Right kidney (tissue), 1 donor: ENCODE results near the gene F3.

Source experiments
- DNase-seq: peaks from one replicate; pipeline ENCODE4 v3.0.0-alpha.2; 2016

The F3 gene

DNA sequence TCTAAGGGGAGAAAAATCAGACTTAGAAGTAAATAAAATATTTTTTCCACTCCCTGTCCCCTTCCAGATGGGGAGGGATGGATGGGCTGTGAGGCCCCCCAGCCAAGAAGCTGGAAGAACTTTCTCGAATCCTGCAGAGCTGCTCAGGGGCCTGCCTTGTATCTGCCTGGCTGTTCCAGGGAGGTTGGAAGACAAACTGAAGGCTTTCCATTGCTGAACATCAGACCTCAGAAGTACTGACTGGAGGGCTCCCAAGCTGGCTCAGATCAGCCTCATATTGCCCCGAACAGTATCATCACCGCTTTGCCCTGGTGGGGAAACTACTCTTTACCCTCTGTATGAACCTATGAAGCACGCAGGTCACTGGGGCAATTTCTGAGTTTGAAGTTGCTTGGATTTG is 12.4 kb upstream of the F3 start:
- DNase-seq = no peak

GRCh38 chr1:94553323-94553730 is 11.8 kb upstream of the F3 start:
- DNase-seq = no peak

DNA sequence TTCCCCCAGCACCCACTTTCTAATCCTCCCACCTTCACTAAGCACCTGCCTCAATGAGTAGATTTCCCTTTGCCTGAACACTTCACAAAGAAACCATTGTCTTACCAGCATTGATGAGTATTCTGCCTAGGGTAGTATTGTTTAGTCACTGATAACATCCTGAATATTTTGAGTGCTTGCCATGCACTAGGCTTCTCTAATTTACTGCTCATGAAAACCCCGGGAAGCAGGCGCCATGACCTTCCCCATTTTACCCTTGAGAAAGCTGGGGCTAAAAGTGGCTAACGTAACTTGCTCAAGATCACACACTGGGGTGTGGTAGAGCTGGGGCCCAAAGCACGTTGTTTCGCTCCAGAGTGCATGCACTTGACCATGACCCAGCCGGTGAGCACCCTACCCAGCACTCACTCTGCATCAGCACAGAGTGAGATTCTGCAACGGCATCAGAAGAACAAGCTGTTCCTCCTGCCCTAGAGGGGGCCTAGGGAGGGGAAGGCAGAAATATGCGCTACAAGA is 10.6 kb upstream of the F3 start:
- DNase-seq = no peak

- no peak for DNase-seq
Measured at GRCh38 chr1:94551449-94551848, 9.9 kb upstream of the F3 start.

GRCh38 chr1:94550800-94551241 is 9.3 kb upstream of the F3 start:
- DNase-seq = no peak

DNA sequence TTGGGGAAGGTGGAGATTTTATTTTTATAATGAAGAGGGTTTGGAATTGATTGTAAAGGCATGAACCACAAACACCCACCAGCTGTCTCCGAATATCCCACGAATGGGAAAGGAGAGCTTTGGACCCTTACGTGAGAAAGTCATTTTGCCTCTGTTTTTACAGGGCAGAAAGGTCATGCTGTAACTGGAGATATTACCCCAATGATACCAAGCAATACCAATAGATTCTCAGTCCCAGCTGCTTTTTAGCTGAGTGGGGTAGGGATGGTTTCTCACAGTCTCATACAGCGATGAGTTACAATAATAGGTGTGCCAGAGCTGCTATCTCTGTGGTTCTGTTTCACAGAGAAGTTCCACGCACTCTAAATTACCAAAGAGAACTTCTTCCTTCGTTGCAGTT is 8.8 kb upstream of the F3 start:
- DNase-seq = no peak

DNA sequence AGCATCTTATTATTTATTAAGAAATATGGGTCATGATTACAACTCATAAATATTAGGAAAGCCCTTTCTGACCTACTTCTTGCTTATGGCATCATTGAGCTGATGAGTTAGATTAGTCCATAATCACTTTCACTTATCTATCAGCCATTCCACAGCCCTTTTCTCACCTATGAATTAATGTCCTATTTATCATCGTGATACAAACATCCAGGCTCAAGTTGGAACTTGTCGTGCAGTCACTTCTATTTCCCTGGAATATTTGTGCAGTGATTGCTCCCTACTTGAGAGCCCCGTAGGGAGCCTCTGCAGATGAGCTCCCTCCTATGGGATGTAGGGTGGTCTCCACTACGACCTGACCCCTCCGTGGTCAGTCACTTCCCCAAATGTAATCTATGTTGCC is 8.1 kb upstream of the F3 start:
- DNase-seq = no peak

DNA sequence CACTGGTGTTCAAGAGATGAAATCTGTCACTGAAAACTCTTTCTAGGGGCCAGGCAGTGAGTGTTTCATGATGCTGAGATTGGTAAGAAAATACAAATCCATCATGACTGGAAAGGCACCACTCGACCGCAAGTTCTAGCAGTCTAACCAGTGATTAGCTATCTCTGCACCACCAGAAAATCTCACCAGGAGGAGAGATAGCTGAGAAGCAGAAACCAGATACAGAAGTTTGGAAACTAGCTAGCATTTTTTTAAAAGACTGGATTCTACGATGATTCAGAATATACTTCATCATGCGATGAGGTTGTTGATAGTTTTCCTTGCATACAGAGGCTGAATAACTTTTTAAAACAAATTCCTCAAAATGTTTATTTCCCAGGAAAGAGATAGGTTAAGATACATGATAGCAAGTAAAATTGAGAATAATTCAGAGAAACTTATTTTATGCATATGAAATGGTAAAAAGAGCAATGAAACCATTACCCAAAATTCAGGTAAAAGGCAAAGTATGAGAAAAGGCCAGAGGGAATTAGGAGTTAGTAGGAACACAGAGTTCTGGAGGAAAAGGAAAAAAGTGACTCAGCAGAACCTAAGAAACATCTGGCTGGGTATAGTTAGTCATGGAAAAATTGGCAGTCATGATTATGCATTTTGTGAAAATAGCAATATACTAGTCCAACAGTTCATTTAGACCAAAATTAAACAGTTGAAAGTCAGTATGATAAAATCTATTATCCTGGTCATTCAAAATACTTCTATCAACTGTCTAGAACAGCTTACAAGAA is 3.3 kb upstream of the F3 start:
- no peak for DNase-seq

GRCh38 chr1:94543893-94544635 is 2.5 kb upstream of the F3 start:
- DNase-seq = no peak

- no peak for DNase-seq
Measured at GRCh38 chr1:94543001-94543400, 1.4 kb upstream of the F3 start.

DNA sequence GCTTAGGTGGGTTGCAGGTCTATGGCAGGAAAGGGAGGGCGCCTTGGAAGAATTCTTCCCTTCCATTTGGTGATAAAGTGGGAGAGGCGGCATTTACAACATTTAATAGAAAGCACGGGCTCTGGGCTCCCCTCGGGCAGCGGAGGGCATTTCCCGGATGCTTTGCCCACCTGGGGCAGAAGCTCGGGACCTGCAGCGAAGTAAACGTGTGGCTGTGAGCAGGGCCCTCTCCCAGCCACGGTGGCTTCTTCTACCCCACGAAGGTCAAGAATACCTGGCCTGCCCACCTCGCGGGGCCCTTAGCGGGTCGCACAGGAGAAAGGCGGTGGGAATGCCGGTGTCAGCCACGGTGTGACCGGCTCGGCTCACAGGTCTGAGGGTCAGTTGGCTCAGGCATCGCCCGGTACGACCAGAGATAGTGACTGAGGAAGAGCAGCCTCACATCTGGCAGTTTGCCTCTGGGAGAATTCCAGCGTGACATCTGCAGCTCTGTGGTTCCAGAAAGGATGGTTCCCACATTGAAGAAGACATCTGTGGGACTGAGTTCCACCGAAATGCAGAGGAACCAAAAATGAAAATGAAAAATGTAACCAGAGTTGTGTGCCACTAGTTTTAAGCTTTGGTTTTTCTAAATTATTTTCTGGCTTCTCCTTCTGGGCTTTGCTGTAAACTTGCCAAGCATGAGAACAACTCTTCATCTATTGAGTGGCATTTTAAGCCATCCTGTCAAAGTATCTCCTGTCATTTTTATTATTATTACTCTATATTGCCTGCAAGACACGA is 720 bp upstream of the F3 start:
- DNase-seq = peak; percentile 79

GRCh38 chr1:94540440-94541245 is 916 bp downstream of the F3 start:
- DNase-seq = peak; percentile 13

DNA sequence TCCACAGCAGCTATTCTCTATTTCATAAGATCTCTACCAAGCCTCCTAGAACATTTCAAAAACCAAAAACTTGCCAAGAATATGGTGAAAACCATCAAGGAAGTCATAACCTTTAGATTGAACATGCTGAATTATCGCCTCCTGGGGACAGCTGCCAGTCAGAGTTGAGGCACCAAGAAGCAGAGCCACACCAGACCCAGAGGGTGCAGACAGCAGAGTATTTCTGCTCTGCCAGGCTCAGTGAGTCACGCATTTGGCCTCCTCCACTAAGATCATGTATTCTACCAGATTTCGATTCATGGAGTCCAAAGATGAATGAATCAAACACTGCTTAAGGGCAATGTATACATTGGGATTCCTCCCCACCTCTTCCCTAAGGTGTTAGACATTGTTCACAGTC is 2.1 kb downstream of the F3 start:
- DNase-seq = no peak

GRCh38 chr1:94538243-94538827 is 3.2 kb downstream of the F3 start:
- no peak for DNase-seq

- no peak for DNase-seq
Measured at GRCh38 chr1:94537254-94537653, 4.3 kb downstream of the F3 start.

DNA sequence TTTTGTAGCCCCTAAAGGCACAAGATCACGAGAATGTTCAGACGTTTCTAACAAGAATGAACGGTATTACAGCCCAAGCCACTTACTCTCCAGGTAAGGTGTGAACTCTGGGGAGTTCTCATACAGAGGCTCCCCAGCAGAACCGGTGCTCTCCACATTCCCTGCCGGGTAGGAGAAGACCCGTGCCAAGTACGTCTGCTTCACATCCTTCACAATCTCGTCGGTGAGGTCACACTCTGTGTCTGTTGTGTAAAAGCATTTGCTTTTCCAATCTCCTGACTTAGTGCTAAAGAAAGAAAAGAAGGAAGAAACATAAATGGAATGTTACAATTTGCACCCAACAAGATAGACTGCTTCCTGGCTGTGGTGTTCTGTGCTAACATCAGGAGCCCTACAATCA is 5.7 kb downstream of the F3 start:
- no peak for DNase-seq

DNA sequence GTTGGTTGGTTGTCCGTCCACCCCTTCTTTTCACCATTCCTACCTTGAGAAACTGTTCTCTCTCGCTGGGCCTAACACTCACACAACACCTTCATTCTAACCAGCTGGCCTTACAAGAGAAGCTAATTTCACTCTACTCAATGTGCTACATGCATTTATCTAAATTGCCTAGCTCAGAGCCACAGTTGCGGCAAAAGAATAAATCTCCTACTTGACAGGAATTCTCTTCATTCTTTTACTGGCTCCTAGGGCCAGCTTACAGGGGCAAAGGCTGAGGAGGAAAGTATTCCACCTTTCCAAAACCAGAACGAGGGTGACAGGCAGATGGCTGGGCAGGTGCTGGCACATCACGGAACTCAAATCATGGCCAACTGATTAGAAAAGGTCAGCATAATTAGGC is 6.5 kb downstream of the F3 start:
- no peak for DNase-seq

DNA sequence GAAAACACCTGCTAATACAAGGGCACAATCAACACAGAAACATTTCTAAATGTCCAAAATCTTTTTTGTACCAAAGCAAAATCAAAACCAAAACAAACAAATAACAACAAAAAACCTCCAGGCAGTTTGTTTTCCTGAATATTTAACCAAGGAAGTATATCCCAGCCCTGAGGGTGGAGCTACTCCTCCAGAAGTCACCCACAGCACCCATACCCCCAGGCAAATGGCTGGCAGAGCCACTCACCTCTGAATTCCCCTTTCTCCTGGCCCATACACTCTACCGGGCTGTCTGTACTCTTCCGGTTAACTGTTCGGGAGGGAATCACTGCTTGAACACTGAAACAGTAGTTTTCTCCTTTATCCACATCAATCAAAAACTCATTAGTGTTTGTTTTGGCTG is 9.5 kb downstream of the F3 start:
- DNase-seq = no peak

GRCh38 chr1:94531664-94532063 is 9.9 kb downstream of the F3 start:
- no peak for DNase-seq

DNA sequence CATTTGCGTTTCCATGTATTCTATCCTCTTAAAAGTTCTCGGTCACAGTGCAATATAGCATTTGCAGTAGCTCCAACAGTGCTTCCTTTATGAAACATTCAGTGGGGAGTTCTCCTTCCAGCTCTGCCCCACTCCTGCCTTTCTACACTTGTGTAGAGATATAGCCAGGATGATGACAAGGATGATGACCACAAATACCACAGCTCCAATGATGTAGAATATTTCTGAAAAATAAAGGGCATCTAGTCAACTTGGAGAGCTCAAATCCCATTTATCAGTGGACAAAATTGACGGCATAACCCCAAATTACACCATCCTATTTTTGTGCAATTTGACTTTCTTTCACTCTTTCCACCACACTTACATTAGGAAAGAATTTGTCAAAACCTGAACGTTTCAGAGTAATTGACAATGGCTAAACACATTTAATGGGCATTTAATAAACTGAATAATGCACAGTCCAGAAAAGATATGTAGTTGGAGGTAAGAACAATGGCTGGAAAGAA is 11.1 kb downstream of the F3 start:
- DNase-seq = no peak

DNA sequence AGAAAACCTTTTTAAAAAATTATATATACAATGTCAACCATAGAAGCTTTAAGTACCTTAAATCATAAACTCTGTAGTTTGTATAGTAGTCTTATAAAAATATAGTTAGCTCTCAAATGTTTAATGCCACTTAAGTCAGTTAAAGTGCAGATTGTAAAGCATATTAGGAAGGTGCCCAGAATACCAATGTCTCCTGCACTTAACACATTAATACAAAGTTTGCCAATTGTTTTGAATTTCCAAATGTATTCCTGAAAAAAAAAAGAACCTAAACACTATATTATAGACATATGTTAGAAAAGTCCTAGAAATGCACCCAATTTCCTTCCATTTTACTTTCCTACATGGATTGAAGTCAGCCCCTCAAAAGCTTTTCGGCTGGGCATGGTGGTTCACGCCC is 12.1 kb downstream of the F3 start:
- no peak for DNase-seq

- no peak for DNase-seq
Measured at GRCh38 chr1:94528826-94529225, 12.7 kb downstream of the F3 start.
